Thyroid gland (tissue), 4 donors: Measurements from ENCODE around the gene PRDM12.

Experiments
- CTCF ChIP-seq, 6 experiments: fragments of 200-600 bp in 3 of 6; fragments of 450-650 bp in 3 of 6; sonication (generic) in 3 of 6; IDR thresholded peaks; one replicate each; pipeline ENCODE4 v1.5.1; 2016 to 2019; ENCODE audit warnings: antibody characterized with exemption in 6 of 6, mild to moderate bottlenecking in 2 of 6, inconsistent platforms in 1 of 6, moderate library complexity in 1 of 6
- POLR2A ChIP-seq, 2 donors: fragments of 450-650 bp; IDR thresholded peaks; one replicate each; pipeline ENCODE4 v1.6.1; 2017; ENCODE audit warnings: antibody characterized with exemption in 2 of 2, mild to moderate bottlenecking in 2 of 2, moderate library complexity in 1 of 2

GRCh38 chr9:130703501-130703900 is 39.1 kb downstream of the PRDM12 start:
- no peak for TF ChIP-seq CTCF (IDR thresholded peaks at IDR 0.05)
- no peak for TF ChIP-seq POLR2A (IDR thresholded peaks at IDR 0.05)
